ENCODE results near the gene TSGA10IP.

DNA sequence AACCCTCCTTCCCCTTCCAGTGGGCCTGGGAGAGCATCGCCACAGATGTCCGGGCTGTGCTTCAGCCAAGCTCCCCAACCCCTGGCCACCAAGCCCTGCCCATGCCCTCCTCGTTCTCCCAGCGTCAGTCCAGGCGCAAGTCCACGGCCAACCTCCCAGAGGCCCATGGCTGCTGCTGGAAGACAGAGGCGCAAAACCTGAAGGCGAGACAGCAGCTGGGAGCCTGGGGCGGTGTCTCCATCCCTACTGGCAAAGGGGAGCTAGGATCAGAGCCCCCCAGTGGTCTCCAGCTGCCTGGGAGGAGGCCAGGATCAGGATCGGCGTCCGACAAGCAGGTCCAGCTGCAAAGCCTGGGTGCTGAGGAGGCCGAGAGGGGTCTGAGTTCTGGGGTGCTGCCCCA lies 1.9 kb downstream of the TSGA10IP start:
- TF ChIP-seq CTCF (IDR thresholded peaks at IDR 0.05), result no peak
- no peak for TF ChIP-seq EP300 (IDR thresholded peaks at IDR 0.05; ENCODE audit: low read depth)
